Mucosa of descending colon (tissue), 3 donors: ENCODE data around the gene NIPAL1. TPM values are rescaled to one million over a fixed set of nuclear protein-coding genes. Genes with fewer than 3 reads are reported as not detected.
A peak's percentile ranks its signal among the peaks of the same experiment; 100 is the strongest.

Experiments used
- ATAC-seq: fragments of 200-7000 bp; cut with Tn5 transposase; one replicate; pipeline ENCODE4 v1.9.1; 2020; ENCODE audit warnings: mild to moderate bottlenecking, moderate library complexity
- DNase-seq, 3 donors: peaks; one replicate each; pipeline ENCODE4 v3.0.0-alpha.2; 2020
- H3K36me3 ChIP-seq: fragments of 200-600 bp; one replicate; pipeline ENCODE4 v1.8.0; 2021; ENCODE audit warnings: low read depth, mild to moderate bottlenecking
- H3K4me1 ChIP-seq: fragments of 200-600 bp; one replicate; pipeline ENCODE4 v1.8.0; 2021; ENCODE audit warnings: low read depth, mild to moderate bottlenecking
- H3K4me3 ChIP-seq: fragments of 200-600 bp; one replicate; pipeline ENCODE4 v1.8.0; 2021; ENCODE audit warnings: mild to moderate bottlenecking
- H3K9me3 ChIP-seq: fragments of 200-600 bp; one replicate; pipeline ENCODE4 v1.8.0; 2021; ENCODE audit warnings: mild to moderate bottlenecking
- intact Hi-C, 2 donors: fragments of 100-400 bp; cut with DNase I in 1 of 2; cut with micrococcal nuclease in 1 of 2; formaldehyde crosslinking; loops; one replicate each; pipeline versions ENCODE4 v1.11.0 to v1.11.1; 2022; cut with DNase I, micrococcal nuclease
- total RNA-seq, 3 donors: library from RNA; stranded (reverse); fragmentation: NEBNext Ultra II Directional in 2 of 3; extraction: Animal tissue kit (Norgen Biotek cat#: 25700) in 2 of 3; gene quantifications; one replicate each; pipeline versions ENCODE4 v1.2.1 to v1.2.4, GENCODE V29; 2021 to 2023
- TF ChIP-seq, protein P1 (sequence below): fragments of 200-600 bp; IDR thresholded peaks from one replicate; pipeline ENCODE4 v1.8.0; 2022; ENCODE audit warnings: antibody characterized with exemption, mild to moderate bottlenecking
- donor health status: DM: no; HTN: no; CAD: no; lungs with moderate emphysema.
- donor health status: DM: no; HTN: no; CAD: no.
- donor health status: DM: no; HTN: yes; CAD: no.

Gene NIPAL1
- total RNA-seq, 3 donors from 2014 or later: 24.1 to 67.7 (median 51.0) TPM

GRCh38 chr4:48041535-48042137, 25.1 kb downstream of the NIPAL1 start:
- DNase-seq: peak in 1 of 3 donors; percentile 52
- TF ChIP-seq, protein P1, sequence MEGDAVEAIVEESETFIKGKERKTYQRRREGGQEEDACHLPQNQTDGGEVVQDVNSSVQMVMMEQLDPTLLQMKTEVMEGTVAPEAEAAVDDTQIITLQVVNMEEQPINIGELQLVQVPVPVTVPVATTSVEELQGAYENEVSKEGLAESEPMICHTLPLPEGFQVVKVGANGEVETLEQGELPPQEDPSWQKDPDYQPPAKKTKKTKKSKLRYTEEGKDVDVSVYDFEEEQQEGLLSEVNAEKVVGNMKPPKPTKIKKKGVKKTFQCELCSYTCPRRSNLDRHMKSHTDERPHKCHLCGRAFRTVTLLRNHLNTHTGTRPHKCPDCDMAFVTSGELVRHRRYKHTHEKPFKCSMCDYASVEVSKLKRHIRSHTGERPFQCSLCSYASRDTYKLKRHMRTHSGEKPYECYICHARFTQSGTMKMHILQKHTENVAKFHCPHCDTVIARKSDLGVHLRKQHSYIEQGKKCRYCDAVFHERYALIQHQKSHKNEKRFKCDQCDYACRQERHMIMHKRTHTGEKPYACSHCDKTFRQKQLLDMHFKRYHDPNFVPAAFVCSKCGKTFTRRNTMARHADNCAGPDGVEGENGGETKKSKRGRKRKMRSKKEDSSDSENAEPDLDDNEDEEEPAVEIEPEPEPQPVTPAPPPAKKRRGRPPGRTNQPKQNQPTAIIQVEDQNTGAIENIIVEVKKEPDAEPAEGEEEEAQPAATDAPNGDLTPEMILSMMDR: no peak
- ATAC-seq: peak; percentile 69
- intact Hi-C loops: no loop called here
- H3K4me1 ChIP-seq: no peaks in the 10 kb centered on the region
- H3K9me3 ChIP-seq: no peaks in the 10 kb centered on the region
- no peaks in the 10 kb centered on the region for H3K36me3 ChIP-seq
- no peak overlapping the region for H3K4me3 ChIP-seq

DNA sequence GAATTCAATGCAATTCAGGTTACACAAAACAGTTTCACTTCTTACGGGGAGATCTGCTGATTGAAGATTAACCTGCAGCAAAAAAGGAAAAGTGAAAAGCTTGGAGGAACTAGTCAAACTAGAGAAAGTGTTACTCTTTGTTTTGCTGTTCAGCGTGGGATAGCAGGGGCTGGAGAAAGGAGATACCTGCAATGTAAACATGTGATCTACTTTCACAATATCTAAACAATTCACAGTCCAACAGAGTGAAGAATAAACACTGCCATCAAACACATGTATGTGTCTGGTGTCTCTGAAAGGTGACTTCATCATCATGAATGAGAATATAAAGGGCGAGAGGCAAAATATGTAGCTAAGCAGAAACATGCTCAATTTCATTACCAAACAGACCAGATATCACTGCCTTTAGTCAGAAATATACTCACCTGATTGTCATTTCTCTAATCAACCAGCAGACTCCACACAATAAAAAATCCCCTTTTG, 26.4 kb downstream of the NIPAL1 start:
- TF ChIP-seq, protein P1: no peak
- H3K9me3 ChIP-seq: no peaks in the 10 kb centered on the region
- intact Hi-C loops: no loop called here
- H3K36me3 ChIP-seq: no peaks in the 10 kb centered on the region
- no peak overlapping the region for H3K4me3 ChIP-seq
- peak; percentile 33 for ATAC-seq
- DNase-seq: no peak
- H3K4me1 ChIP-seq: peaks cover 8% of the 10 kb centered on the region

DNA sequence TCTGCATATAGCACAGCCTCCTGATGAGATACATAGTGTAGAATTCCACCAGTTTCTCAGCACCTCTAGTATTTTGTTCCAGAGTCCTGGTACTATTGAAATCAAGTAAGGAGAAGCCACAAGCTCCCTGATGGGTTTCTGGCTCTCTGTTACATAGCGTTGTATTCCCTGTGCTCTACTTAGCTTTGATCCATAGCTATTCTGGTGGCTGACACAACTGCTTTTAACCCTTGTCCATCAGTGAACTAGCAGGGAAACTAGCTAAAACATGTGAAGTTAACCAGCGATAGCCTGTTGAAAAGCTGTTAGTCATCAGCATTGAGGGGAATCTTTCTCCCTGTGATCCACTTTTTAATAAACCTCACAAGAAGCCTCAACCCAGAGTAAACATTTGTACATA, 26.9 kb downstream of the NIPAL1 start:
- ATAC-seq: no peak
- no peak for DNase-seq
- Histone ChIP-seq H3K9me3 (no peaks in the 10 kb centered on the region), H3K4me1 (peaks cover 10% of the 10 kb centered on the region), H3K4me3 (no peak overlapping the region), H3K36me3 (no peaks in the 10 kb centered on the region)
- intact Hi-C loops: no loop called here
- TF ChIP-seq, protein P1: no peak

DNA sequence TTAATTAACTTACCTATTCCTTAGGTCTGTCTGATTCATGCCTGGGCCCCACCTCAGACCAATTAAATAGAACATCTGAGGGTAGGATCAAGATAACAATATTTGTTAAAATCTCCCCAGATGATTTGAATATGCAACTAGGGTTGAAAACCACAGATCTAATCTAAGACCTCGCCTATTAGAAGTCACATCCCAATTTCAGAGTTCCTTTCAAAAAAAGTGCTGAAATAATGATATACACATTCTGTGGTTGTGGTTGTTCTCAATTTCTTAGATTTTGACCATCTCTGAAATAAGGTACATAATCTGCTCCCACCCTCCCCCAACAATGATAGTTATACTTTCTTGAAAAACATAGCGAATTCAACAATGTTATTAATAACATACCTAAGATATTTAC, 27.7 kb downstream of the NIPAL1 start:
- Histone ChIP-seq H3K4me3 (no peak overlapping the region), H3K4me1 (peaks cover 10% of the 10 kb centered on the region), H3K36me3 (no peaks in the 10 kb centered on the region), H3K9me3 (no peaks in the 10 kb centered on the region)
- intact Hi-C loops: no loop called here
- TF ChIP-seq, protein P1: no peak
- DNase-seq (no peak), ATAC-seq (no peak)

GRCh38 chr4:48046059-48046458, 29.5 kb downstream of the NIPAL1 start:
- DNase-seq: no peak
- TF ChIP-seq, protein P1: no peak
- Histone ChIP-seq H3K4me1 (peaks cover 10% of the 10 kb centered on the region), H3K9me3 (no peaks in the 10 kb centered on the region), H3K36me3 (no peaks in the 10 kb centered on the region), H3K4me3 (no peak overlapping the region)
- intact Hi-C loops: no loop called here
- no peak for ATAC-seq
